PC-3 (cell line): ENCODE data around the gene HOXC4. TPM values are rescaled to one million over a fixed set of nuclear protein-coding genes. Genes with fewer than 3 reads are reported as not detected.

Experiments
- ATAC-seq: fragments of 200-7000 bp; cut with Tn5 transposase; 2 replicates; pipeline ENCODE4 v1.9.1; 2020; ENCODE audit warnings: mild to moderate bottlenecking, moderate library complexity
- BruUV-seq: library from RNA; stranded (reverse); fragments of 400-500 nt; replicated peaks from 2 replicates; lab custom pipeline; 2021; lab: Mats Ljungman, UMichigan
- CTCF ChIA-PET: fragments of 300-600 bp; sonication (Branson Sonifier 250); formaldehyde crosslinking; loops from one replicate; lab custom pipeline; 2022; ENCODE audit warnings: antibody characterized with exemption; lab: Charles Lee
- POLR2A ChIA-PET: fragments of 300-600 bp; sonication (Branson Sonifier 250); formaldehyde crosslinking; loops from one replicate; lab custom pipeline; 2022; ENCODE audit warnings: antibody characterized with exemption; ENCODE audit not compliant: unreplicated experiment; lab: Charles Lee
- DNase-seq: peaks from one replicate; pipeline ENCODE4 v3.0.0-alpha.2; 2015
- H2AFZ ChIP-seq: fragments of 300-600 bp; sonication (generic); 2 replicates; pipeline ENCODE4 v1.6.0; 2016; ENCODE audit warnings: antibody characterized with exemption, low read length
- H3F3A ChIP-seq: fragments of 300-600 bp; sonication (generic); one replicate; pipeline ENCODE4 v1.6.0; 2017; ENCODE audit warnings: antibody characterized with exemption, low read length, control low read depth, mild to moderate bottlenecking; ENCODE audit not compliant: unreplicated experiment
- H3K27ac ChIP-seq: fragments of 300-600 bp; sonication (generic); 2 replicates; pipeline ENCODE4 v1.5.1; 2016; ENCODE audit warnings: mild to moderate bottlenecking, low read length
- H3K27me3 ChIP-seq: fragments of 300-600 bp; sonication (generic); 2 replicates; pipeline ENCODE4 v1.6.1; 2016; ENCODE audit warnings: low read length, mixed read lengths
- H3K36me3 ChIP-seq: fragments of 300-600 bp; sonication (generic); 2 replicates; pipeline ENCODE4 v1.6.1; 2016; ENCODE audit warnings: low read depth, mixed run types, low read length, mixed read lengths
- H3K4me1 ChIP-seq: fragments of 300-600 bp; sonication (generic); 2 replicates; pipeline ENCODE4 v1.5.1; 2016; ENCODE audit warnings: low read length; ENCODE audit not compliant: insufficient read depth
- H3K4me2 ChIP-seq: fragments of 300-600 bp; sonication (generic); 2 replicates; pipeline ENCODE4 v1.6.0; 2016; ENCODE audit warnings: low read length
- H3K4me3 ChIP-seq: fragments of 300-600 bp; sonication (generic); 2 replicates; pipeline ENCODE4 v1.5.1; 2016; ENCODE audit warnings: mild to moderate bottlenecking, low read length, mixed read lengths
- H3K79me2 ChIP-seq: fragments of 300-600 bp; sonication (generic); 2 replicates; pipeline ENCODE4 v1.6.1; 2017; ENCODE audit warnings: low read length, mixed read lengths
- H3K9ac ChIP-seq: fragments of 300-600 bp; sonication (generic); 2 replicates; pipeline ENCODE4 v1.6.0; 2016; ENCODE audit warnings: mild to moderate bottlenecking, low read length
- H3K9me2 ChIP-seq: fragments of 300-600 bp; sonication (generic); replicated peaks from 2 replicates; pipeline ENCODE4 v1.6.1; 2016; ENCODE audit warnings: mixed run types, low read length, mixed read lengths
- H3K9me3 ChIP-seq: fragments of 300-600 bp; sonication (generic); 2 replicates; pipeline ENCODE4 v1.6.1; 2016; ENCODE audit warnings: low read length, mixed read lengths
- H4K20me1 ChIP-seq: fragments of 300-600 bp; sonication (generic); 2 replicates; pipeline ENCODE4 v1.6.1; 2016; ENCODE audit warnings: low read length, mixed read lengths
- CTCF ChIP-seq: fragments of 300-600 bp; sonication (generic); conservative IDR thresholded peaks from 2 replicates; pipeline ENCODE4 v1.5.1; 2017; ENCODE audit warnings: antibody characterized with exemption, low read depth, mild to moderate bottlenecking, low read length
- EZH2 ChIP-seq: fragments of 300-600 bp; sonication (generic); IDR thresholded peaks from one replicate; pipeline ENCODE4 v1.6.1; 2017; ENCODE audit warnings: antibody characterized with exemption, mild to moderate bottlenecking, low read length; ENCODE audit not compliant: unreplicated experiment
- EZH2phosphoT487 ChIP-seq: fragments of 300-600 bp; sonication (generic); IDR thresholded peaks from 2 replicates; pipeline ENCODE4 v1.6.1; 2018; ENCODE audit warnings: mild to moderate bottlenecking, antibody characterized with exemption, low read length, borderline replicate concordance
- intact Hi-C: fragments of 100-400 bp; cut with micrococcal nuclease; formaldehyde crosslinking; loops from 2 replicates; pipeline ENCODE4 v1.9.0; 2023
- total RNA-seq: library from RNA; depleted of rRNA; stranded (reverse); fragments of >200 nt; gene quantifications from 2 replicates; pipeline ENCODE4 v1.2.3, GENCODE V29; 2014

Gene HOXC4
- total RNA-seq, 1 experiment from 2014 or later: 1.8 TPM

DNA sequence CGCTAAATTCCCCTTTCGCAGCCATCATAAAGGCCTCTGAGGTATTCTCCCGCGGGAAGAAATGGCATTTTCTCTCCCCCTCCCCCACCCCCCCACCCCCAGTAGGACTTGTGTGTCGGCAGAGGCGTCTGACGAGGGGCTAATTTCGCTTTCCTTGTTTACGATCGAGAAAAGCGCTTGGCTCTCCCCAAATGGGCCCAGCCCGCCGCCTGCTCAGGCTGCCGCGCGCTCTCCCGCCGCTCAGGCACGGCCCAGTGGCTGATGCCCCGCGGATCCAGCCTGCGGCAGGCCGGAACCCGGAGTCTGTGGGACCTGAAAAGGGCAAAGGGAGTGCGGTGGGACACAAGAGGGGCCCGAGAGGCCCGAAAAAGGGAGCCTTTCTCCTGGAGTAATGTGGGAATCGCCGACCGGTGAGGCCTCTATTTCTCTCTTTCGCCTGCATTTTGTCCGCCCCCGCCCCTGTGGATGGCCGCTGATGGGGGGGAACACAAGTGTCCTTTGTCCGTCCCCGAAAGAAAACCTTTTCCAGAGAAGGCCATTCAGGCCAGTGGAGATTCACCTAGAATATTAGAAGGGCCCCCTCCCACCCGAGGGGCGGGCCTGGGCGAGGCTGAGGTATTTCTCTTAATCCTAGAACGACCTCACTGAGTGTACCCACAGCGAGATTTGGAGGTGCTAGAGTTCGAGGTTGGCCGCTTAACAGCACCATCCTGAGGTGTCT is 34.4 kb upstream of the HOXC4 start:
- no peak overlapping the region for H3K4me2 ChIP-seq
- BruUV-seq: no TSS peak
- no peak for TF ChIP-seq CTCF
- no peak for TF ChIP-seq EZH2phosphoT487
- TF ChIP-seq EZH2: no peak
- no peaks in the 10 kb centered on the region for H3K9me3 ChIP-seq
- ChIA-PET CTCF (no interaction called here), POLR2A (no interaction called here)
- H3F3A ChIP-seq: no peaks in the 10 kb centered on the region
- intact Hi-C loops: no loop called here
- no peaks in the 10 kb centered on the region for H3K36me3 ChIP-seq
- peaks cover 13% of the 10 kb centered on the region for H3K4me1 ChIP-seq
- H3K9me2 ChIP-seq: no peaks in the 10 kb centered on the region
- no peak overlapping the region for H3K27ac ChIP-seq
- DNase-seq (no peak), ATAC-seq (no peak)
- peaks cover 71% of the 10 kb centered on the region for H3K79me2 ChIP-seq
- H3K27me3 ChIP-seq: no peaks in the 10 kb centered on the region
- H3K4me3 ChIP-seq: no peak overlapping the region
- no peak overlapping the region for H3K9ac ChIP-seq
- H4K20me1 ChIP-seq: no peaks in the 10 kb centered on the region
- no peak overlapping the region for H2AFZ ChIP-seq

DNA sequence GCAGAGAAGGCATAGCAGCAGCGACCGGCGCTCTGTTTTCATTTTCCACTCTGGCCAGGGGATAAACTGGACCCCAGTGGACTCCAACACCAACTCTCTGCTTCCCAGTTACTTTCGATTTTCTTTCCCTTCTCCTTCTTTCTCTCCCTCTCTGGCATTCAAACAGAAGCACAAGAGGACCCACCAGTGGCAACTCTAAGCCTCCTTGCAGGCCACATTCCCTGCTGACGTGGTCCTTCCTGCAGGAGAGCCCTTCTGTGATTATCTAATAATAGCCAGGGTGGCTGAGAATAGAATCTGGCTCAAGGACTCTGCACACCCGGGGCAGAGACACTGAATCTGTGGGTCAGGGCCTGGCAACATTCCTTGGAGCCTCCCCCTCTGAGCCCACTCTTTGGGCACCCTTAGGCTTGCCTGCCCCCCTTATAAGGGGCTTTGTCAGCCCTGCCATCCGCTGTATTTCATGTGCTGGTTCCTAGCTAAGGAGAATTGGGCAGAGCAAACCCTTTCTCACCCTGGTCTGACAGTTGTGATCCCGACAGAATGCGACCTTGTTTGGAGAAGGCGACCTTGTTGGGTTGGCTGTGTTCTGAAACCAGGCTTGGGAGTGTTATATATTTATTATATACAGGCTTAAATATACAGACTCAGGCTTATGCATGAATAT is 33.6 kb upstream of the HOXC4 start:
- Histone ChIP-seq H4K20me1 (no peaks in the 10 kb centered on the region), H3K27me3 (no peaks in the 10 kb centered on the region), H3K9me3 (no peaks in the 10 kb centered on the region), H3K9ac (no peak overlapping the region), H3K4me2 (peak overlapping the region; percentile 10; the same call in 1 of the 2 replicates), H3F3A (no peaks in the 10 kb centered on the region), H3K79me2 (peaks cover 78% of the 10 kb centered on the region), H3K36me3 (no peaks in the 10 kb centered on the region), H3K4me3 (no peak overlapping the region), H2AFZ (no peak overlapping the region), H3K9me2 (no peaks in the 10 kb centered on the region), H3K4me1 (peaks cover 13% of the 10 kb centered on the region), H3K27ac (no peak overlapping the region)
- no TSS peak for BruUV-seq
- ChIA-PET CTCF (no interaction called here), POLR2A (no interaction called here)
- no peak for ATAC-seq
- no peak for DNase-seq
- intact Hi-C loops: no loop called here
- TF ChIP-seq EZH2 (no peak), CTCF (no peak), EZH2phosphoT487 (no peak)
